ENCODE data around the gene NCAM1. TPM values are rescaled to one million over a fixed set of nuclear protein-coding genes. Genes with fewer than 3 reads are reported as not detected.
"Not testable (repeated sequence)": the region's sequence is repeated elsewhere in the genome, so short reads cannot be mapped to it uniquely, and the experiment has no call there.

Gene NCAM1
- total RNA-seq (2014; rRNA removed; shearing (Covaris generic)) = 4.8 and 5.0 TPM in 2 replicates

DNA sequence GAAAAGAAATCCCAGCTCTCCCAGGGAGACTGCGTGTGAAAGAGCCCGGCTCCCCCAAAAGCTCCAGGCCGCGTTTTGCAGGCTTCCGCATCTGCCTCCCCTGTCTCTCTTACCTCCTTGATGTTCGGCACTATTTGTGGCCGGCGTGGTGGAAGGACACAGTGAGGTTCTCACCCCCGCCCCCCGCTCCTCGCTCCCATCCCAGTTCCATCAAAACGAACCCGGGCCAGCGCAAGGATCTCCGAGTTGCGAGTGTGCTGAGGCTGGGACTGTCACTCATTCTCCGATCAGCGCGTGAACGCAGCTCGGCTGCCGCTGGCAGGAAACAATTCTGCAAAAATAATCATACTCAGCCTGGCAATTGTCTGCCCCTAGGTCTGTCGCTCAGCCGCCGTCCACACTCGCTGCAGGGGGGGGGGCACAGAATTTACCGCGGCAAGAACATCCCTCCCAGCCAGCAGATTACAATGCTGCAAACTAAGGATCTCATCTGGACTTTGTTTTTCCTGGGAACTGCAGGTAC is at the start of gene NCAM1:
NCAM1 (plus strand) TSS at position 275 of the 523 bp plus-strand sequence.
- peak; percentile 88 for DNase-seq (ENCODE audit: low spot score)

DNA sequence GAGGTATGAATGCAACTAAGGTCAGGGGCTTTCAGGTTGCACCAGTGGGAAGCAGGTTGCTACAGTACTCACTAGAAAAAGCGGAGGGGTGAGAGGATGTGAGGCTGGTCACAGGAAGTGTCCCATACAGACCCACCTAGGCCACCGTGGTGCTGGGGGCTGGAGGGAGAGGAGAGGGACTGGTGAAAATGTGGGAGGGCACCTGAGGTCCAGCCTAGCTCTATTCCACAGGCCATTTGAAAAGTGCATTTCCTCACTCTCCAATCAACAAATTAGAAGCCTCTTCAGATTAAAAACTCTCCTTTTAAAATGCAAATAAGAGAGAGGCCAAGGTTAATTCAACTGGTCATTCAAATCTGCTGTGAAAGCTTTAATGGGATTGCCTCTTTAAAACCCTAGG is 38.6 kb upstream of the NCAM1 start:
- DNase-seq (ENCODE audit: low spot score) = no peak

DNA sequence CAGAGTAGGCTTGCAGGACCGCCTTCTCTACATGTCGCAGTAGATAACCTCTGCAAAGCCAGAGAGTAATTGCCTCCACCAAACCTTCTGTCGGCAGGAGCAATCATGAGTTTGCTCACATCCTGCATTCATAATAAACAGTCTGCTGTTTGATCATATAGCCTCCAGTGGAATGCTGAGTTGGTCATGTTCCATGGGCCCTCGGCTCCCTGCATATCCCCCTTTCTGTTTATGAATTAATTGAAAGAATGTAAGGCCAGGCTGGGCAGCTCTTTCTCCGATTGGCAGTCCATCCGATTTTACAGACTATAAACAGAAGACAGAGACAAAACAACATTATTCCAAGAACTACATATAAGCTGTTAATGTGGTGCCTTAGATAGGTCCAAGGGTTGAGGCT is 36.4 kb upstream of the NCAM1 start:
- not testable (repeated sequence) for DNase-seq (ENCODE audit: low spot score)

DNA sequence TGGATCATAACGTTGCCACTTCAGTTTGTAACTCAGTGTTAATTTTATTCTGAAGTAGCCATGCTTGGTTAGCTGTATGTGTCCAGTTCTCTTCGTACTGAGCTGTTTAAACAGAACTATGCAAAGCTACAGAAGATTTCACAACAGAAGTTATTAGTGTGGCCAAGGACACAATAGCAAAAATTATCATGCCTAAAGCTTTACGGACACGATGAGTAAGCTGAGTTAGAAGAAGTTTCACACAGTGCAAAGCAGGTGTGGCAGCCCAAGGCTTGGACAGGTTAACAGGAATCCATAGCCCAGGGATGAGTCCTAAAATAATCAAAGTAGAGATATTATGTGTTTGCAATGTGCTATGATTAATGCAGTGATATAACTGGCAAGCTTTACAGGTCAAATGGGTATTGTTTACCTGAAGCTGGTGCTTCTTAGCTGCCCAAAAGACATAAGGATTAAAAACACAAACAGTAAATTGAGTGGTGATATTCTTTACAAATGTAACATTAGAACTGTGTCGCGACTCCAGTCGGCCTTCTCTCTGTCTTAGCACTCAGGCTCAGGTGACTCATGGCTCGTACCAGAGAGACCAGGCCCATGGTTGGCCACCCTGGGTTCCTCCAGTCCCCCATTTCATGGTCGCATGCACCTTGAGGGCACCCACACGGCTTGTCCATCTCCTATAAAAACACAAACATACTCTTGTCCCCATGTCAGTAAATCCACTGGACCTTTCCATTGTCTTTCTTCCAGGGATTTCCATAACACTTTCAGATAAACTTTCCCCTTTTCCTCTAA is 35.5 kb upstream of the NCAM1 start:
- no peak for DNase-seq (ENCODE audit: low spot score)

DNA sequence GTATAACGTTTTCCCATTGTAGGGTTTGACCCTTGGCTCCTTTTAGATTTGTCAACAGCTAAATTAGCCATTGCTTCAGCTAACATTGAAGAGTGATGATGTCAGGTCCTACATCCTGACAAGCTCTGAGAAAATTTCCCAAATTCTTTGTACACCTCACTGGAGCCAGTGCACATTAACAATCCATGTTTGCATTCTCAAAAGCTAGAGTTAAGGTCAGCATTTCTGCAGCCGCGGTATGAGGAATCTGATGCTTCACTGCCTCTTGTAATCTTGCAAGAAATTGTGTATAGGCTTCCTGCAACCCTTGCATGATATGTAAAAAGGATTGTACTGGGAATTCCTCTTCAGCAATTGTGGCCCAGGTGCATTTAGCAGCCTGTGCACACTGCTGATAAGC is 33.1 kb upstream of the NCAM1 start:
- DNase-seq (ENCODE audit: low spot score) = no peak

DNA sequence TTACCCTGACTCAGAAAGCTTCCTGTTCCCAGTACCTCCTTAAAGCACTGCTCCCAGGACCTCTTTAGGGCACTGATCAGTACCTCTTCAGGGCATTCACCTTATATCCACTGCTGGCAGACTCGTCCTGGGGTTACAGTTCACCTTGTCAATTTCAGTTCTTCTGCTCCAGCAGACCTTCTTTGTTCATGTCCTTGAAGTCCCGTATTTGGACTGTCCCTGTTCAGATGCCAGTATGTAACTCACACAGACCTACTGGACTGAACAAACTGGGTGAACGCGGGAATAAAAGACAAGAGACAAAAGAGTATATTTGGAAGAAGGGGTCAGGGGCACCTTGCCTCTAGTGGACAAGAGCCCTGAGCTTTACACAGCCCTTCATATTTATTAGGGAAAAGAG is 31.8 kb upstream of the NCAM1 start:
- DNase-seq (ENCODE audit: low spot score) = no peak

DNA sequence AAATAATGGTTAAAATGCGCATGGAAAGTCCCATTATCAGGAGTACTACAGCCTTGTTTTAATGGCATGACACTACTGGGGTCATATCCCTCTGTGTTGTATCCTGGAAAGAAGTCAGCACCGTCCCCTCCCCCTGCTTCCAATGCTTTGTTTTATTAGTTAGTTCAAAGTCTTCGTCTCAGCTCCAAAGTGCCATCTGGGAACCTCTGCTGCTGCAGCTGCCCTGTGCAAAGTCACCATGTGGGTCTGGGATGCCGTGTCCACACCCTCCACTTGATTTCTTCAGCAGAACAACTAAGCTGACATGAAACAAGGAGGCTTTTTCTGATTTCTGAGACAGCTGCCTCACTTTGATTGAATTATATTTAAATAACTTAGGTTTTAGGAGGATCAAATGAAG is 29.5 kb upstream of the NCAM1 start:
- no peak for DNase-seq (ENCODE audit: low spot score)

DNA sequence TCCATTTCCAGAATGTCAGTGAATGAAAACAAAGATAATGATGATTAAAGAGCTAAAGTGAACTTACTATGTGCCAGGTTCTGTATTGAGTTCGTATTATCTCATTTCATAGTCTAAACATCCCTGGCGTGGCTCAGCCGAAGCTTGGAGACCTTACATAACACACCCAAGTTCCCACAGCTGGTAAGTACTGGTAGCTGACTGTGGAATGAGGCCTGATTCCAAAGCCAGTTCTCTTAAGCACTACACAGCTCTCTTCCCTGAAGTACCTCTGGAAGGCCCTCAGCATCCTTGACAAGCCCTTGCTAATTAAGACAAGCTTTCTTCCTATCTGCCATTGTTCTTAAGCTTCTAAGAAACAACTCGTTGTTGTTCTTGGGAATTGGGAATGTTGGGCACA is 28.6 kb upstream of the NCAM1 start:
- no peak for DNase-seq (ENCODE audit: low spot score)

DNA sequence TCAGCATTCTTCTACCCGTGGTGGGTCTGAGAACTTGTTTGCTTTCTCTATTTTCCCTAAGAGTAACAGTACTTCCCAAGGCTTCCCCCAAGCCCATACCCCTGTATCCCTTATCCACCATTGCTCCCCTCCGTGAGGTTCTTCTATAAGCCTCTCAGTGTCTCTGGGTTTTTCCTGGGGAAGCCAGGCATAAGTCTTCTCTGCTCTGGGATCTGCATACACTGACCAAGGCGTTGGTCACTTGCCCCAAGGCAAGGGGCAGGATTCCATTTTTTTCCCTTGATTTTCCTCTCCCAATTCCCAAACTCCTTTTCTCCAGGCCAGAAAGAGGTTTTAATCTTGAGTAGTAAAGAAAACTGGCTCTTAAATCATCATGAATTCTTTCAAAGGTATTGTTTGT is 27.2 kb upstream of the NCAM1 start:
- DNase-seq (ENCODE audit: low spot score) = no peak

DNA sequence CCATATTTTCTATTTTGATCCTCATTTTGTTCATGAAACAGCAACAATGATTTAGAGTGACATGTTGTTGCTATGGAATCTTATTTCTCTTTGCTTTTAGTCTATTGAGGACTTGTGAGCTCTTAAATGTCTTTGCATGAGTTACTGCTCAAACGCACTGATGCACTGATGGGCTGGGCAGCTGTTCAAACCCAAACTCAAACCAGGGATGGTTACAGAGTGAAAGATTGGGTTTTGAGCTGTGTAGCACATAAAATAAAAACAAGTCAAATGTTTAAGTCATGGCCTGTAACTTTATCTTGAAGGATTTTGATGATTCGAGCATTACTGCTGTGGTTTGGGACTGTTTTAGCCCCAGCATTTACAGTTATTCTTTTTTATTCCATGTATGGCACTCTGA is 20.1 kb upstream of the NCAM1 start:
- DNase-seq (ENCODE audit: low spot score) = no peak

DNA sequence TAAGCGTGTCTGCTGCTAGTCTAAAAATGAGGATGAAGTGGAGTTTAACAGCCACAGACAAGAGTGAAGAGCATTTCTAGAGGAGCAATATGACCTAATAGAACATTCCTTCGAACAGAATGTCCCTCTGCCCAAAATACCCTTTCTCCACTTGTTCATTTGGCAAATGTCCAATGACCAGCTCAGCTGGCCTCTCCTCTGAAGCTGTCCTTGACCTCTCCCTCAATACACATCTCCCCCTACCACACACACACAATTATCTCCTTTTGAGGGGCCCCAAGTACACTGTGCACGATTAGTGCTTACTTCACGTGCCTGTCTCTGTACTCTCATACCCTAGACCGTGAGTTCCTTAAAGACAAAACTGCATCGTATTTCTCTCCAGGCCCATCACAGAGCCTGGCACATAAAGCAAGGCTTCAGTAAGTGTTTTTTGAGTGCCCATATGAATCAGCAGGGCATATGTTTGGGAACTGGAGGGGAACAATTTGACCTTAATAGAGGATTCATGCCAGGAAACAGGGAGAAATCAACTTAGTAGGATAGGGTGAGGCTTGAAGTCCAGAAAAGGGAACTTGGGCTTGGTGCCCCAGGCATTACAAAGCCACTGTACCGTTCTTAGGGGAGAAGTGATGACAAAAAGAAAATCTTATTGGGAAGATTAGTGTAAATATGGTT is 18.1 kb upstream of the NCAM1 start:
- DNase-seq (ENCODE audit: low spot score) = no peak

DNA sequence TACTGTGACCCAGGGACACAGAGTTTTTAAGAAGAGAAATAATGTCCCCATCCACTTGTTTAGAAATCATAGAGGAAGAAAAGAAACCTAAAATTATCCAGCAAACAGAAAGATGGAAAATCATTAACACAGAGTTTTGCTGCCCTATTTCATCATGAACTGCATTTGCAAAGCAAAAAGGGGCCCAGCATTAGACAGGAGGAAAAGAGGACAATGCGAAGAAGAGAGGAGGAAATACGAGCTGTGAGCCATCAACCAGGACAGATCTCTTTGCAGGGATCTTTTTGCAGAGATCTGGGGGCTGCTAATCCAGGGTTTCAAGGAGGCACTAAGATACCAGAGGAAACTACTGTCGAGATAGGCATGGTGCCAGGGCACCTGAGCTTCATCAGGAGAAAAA is 14.4 kb upstream of the NCAM1 start:
- no peak for DNase-seq (ENCODE audit: low spot score)

DNA sequence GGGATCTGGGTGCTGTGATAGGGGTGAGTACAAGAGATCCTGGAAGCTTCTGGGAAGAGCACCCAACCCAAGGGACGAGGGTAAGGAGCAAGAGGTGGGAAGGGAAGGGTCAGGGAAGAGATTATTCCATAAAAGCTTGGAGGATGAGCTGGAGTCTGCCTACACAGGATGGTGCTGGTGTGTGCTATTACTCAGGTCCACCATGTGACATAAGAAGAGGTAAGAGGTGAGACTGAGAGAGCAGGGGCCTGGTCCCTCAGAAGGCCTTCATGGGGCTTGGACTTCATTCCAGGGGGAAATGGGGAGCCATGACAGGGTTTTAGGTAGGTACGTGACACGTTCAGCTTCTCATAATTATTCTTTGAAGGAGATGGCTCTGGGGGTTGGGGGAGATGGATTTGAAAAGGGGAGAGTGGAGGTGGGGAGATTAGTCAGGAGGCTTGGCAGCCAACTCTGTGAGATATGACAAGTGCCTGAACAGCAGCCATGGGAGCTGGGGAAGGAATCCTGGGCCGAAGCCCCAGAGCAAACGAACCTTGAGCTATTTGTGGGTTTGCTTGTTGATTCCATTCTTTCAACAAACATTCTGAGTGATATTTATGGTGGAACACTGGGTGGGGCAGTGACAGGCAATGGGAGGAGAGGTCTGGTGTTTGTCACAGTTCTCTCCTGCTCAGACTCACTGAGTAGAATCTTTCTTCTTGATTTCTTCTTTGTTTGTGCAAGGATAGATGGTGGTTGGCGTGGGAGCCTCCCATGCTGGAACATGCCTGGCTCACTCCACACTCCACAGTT is 11.2 kb upstream of the NCAM1 start:
- no peak for DNase-seq (ENCODE audit: low spot score)

DNA sequence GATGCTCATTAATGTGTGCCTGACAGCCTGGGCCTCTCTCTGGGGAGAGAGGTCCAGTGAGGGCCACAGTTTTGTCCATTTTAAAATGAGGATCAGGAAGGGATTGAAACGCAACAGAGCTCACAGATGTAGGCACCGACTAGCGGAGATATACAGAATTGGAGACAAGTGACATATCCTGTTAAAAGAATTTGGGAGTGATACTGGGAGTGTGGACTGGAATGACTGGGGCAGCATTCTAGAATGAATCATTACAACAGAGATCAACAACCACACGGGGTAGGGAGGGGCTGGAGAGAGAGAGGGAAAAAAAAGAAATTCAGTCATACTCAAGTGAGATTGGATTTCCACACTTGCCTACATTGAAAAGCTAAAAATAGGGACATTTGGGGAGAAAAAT is 2.5 kb upstream of the NCAM1 start:
- peak; percentile 81 for DNase-seq (ENCODE audit: low spot score)

DNA sequence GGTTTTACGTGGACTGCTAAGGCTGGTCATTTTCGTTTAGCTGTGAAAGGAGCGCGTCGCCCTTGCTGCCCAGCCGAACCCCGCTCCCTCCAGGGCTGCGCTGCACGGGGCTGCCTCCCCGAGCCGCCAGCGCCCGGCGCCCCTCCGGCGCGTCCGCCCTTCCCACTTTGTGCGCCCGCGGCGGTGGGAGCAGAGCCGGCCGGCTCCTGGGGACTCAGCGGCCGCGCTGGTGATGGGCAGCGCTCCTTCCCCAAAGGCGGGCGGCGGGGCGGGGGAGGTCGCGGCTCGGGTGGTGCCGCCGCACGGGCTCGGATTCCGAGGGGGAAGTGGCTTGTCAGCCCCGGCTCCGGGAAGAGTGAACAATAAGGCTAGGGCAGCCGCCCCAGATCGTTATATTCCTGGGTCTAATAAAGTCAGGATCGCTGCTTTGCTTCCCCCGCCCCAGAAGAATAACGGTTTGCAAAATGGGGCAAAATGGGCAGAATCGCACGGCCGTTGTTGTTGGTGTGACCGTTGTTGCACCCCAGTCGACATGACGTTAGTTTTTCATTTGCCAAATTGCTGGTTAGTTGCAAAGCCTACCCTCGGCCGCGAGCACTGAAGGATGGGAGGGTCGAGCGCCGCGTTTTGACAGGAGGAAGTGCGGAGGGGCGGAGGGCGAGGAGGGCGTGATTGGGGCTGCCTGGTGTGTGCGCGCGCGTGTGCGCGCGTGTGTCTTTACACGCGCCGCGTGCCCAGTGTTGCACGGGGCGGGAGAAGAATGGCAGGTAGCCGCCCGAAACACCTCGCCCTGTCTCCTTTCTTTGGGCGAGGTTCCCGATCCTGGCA is 745 bp downstream of the NCAM1 start:
- peak; percentile 10 for DNase-seq (ENCODE audit: low spot score)

DNA sequence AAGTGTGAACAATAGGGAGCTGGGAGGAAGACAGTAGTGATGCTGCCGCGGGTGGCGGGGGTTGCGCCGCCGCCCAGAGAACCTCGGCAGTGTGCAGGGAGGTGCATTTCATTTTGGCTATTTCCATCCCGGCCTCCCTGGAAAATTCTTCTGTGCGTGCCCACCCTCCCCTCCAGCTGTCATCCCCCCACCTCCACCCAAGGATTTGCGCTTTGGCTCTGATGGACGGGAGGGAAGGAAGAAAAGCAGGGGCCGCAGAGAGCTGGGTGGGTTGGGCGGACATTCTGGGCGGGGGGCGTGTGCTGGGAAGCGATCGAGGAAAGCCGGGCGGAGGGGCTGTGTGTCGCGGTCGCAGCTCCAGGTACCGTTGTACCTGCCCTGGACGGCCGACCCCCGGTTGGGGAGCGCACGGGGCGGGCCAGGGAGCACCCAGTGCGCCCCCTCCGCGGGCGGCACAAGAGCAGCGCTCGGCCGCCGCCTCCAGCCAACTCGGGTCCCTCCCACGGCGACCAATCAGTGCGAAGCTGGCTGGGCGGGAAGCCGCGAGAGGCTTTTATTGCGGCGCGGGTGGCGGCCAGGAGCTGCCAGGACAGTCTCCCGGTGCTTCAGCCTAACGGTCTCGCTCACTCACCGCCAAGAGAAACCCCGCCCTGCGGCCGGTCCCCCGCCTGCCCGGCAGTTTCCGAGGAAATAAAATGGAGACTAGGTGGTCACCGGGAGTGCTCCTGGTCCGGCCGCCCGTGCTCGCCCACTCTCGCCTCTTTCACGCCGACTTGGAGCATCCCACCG is 1.6 kb downstream of the NCAM1 start:
- DNase-seq (ENCODE audit: low spot score) = peak; percentile 65

DNA sequence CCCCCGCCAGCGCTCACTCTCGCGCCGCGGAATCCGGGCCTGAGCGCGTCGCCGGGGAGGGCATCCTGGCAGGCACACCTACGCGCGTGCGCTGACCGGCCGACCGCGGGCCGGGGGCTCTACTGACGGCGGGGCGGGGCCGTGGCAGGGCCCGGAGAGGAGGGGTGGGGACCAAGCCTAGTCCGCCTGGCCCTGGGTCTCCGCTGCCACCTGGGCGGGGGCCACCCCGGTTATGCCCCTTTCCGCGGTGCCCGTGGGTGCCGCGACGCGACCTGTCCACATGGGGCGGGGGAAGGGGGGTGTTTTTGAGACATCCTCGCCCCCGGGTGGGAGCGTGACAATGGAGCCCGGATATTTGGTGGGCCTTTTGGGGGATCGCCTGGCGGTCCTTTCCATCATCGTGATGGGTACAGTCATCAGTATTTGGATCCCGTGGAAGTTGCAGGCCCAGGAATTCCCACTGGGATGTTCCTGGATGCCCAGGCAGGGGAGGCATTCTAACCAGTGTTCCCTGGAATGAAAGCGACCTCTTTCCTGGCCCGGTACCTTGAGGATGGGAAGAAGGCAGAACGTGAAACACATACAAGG is 2.2 kb downstream of the NCAM1 start:
- DNase-seq (ENCODE audit: low spot score) = no peak

DNA sequence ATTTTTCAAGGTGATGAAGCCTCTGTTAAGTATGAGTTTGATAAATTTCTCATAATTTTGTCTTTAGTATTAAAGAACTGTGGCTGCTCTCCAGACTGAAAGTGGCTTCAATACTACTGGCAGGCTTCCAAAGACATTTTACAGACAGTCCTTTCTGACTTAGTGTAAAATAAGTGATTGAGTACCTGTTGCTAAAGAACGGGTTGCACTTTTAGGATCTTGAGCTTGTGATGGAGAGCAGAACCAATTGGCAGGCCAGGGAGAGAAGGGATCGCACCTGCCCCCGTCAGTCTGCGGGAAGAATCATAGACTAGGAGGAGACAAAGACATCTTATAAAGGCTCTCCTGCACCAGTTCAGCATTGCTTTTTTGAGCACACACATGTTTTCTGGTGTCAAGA is 4.4 kb downstream of the NCAM1 start:
- DNase-seq (ENCODE audit: low spot score) = no peak

DNA sequence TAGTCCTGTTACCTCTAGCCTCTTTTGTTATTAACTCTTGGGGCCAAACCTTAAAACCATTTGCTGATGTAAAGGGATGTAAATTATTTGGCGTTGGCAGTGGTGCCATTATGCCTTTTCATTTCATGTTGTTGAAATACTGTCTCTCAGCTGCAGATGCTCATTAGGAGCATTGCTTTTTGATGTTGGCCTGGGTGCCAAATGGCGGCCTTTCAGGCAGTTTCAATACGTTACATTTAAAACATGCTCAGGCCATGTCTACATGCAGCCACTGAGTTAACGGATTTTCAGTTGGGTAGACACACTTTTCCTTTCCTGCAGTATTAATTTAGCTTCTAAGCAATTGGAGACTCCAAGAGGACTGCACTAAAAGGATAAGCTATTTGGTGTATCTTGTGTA is 5.3 kb downstream of the NCAM1 start:
- DNase-seq (ENCODE audit: low spot score) = no peak

DNA sequence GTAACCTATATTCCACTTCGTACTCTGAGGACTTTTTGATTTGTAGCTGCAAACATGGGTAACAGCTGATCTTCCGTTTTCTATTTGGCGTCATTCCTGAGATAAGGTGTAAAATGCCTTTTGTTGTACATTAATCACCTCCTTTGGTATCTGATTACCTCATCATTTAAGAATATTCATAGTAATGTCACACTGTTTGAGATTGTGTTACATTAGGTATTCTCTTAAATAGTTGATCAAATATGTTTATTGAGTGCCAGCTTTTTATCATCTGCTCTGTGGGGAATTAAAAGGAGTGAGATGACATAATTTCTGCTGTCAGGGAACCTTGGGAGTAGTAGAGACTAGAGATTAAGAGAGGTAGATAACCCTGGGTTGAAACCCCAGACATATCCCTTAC is 5.9 kb downstream of the NCAM1 start:
- DNase-seq (ENCODE audit: low spot score) = no peak

All from H4 (cell line).